GM12878 (cell line): ENCODE measurements around the gene RECQL5. TPM values are rescaled to one million over a fixed set of nuclear protein-coding genes. Genes with fewer than 3 reads are reported as not detected.

Experiments used
- BCL11A ChIP-seq: IDR thresholded peaks from 2 replicates; pipeline ENCODE4 v1.6.1; 2011; ENCODE audit warnings: low read depth, low read length
- CEBPB ChIP-seq, 2 experiments: fragments of 150-350 bp in 1 of 2; IDR thresholded peaks; 2 replicates each; pipeline ENCODE4 v1.6.1; 2012 to 2014; ENCODE audit warnings: low read depth in 2 of 2, low read length in 2 of 2, borderline replicate concordance in 1 of 2, inconsistent platforms in 1 of 2
- CREM ChIP-seq: IDR thresholded peaks from 2 replicates; pipeline ENCODE4 v1.6.1; 2014; ENCODE audit warnings: antibody characterized with exemption, low read depth
- EGR1 ChIP-seq, 2 experiments: IDR thresholded peaks; 1 replicate in 1 of 2; 2 replicates in 1 of 2; pipeline ENCODE4 v1.6.1; 2011 to 2012; ENCODE audit warnings: low read depth in 2 of 2, low read length in 2 of 2, borderline replicate concordance in 1 of 2, mild to moderate bottlenecking in 1 of 2, moderate library complexity in 1 of 2
- FOS ChIP-seq: IDR thresholded peaks from 3 replicates; pipeline ENCODE4 v1.6.1; 2011; ENCODE audit warnings: borderline replicate concordance; ENCODE audit not compliant: insufficient read length; ENCODE audit errors: extremely low read depth
- KDM1A ChIP-seq: fragments of 200-600 bp; sonication (generic); IDR thresholded peaks from 2 replicates; pipeline ENCODE4 v1.6.1; 2016; ENCODE audit warnings: borderline replicate concordance
- NBN ChIP-seq: fragments of 450-650 bp; IDR thresholded peaks from 2 replicates; pipeline ENCODE4 v1.6.1; 2016
- NFIC ChIP-seq: IDR thresholded peaks from 2 replicates; pipeline ENCODE4 v1.6.1; 2012; ENCODE audit warnings: low read depth, mild to moderate bottlenecking, inconsistent platforms, low read length, moderate library complexity
- PML ChIP-seq: IDR thresholded peaks from 2 replicates; pipeline ENCODE4 v1.6.1; 2012; ENCODE audit warnings: low read length, inconsistent platforms
- POLR2AphosphoS2 ChIP-seq: IDR thresholded peaks from 2 replicates; pipeline ENCODE4 v1.6.1; 2011; ENCODE audit warnings: low read depth, mild to moderate bottlenecking, low read length, improper control_type of control experiment, moderate library complexity
- POLR2AphosphoS5 ChIP-seq: IDR thresholded peaks from 2 replicates; pipeline ENCODE4 v1.6.1; 2011; ENCODE audit warnings: mild to moderate bottlenecking, low read length, inconsistent platforms
- RUNX3 ChIP-seq: IDR thresholded peaks from 2 replicates; pipeline ENCODE4 v1.6.1; 2012; ENCODE audit warnings: low read length, inconsistent platforms
- SREBF1 ChIP-seq: IDR thresholded peaks from 2 replicates; pipeline ENCODE4 v1.6.1; 2012; ENCODE audit warnings: mild to moderate bottlenecking, low read length
- STAT1 ChIP-seq: fragments of 450-650 bp; conservative IDR thresholded peaks from 2 replicates; pipeline ENCODE4 v1.6.1; 2014; ENCODE audit warnings: antibody characterized with exemption, mild to moderate bottlenecking
- TCF7 ChIP-seq: IDR thresholded peaks from 2 replicates; pipeline ENCODE4 v1.6.1; 2014; ENCODE audit warnings: antibody characterized with exemption, borderline replicate concordance
- ZSCAN29 ChIP-seq: fragments of 450-650 bp; IDR thresholded peaks from 2 replicates; pipeline ENCODE4 v1.6.1; 2017; ENCODE audit warnings: mild to moderate bottlenecking, moderate library complexity
- polyA plus RNA-seq, 11 experiments: library from polyadenylated mRNA; depleted of rRNA in 4 of 11; unstranded in 6 of 11; stranded (reverse) in 5 of 11; fragments of >200 nt; fragmentation: Nextera tagmentation in 4 of 11; fragmentation: Illumina TruSeq in 1 of 11; extraction: Ambion mirVana in 4 of 11; extraction: Trizol in 1 of 11; gene quantifications; 1 replicate in 1 of 11; 2 replicates in 10 of 11; pipeline versions ENCODE4 v1.2.1 to v1.2.3, GENCODE V29; 2011 to 2016; ENCODE audit warnings: inconsistent platforms in 2 of 11, missing spikeins in 2 of 11, low read depth in 1 of 11
- total RNA-seq, 4 experiments: library from RNA; depleted of rRNA in 3 of 4; stranded (reverse); fragments of >200 nt in 3 of 4; fragmentation: Illumina TruSeq in 1 of 4; extraction: Trizol in 1 of 4; gene quantifications; 2 replicates each; pipeline versions ENCODE4 v1.2.1 to v1.2.3, GENCODE V29; 2013 to 2021
- TF ChIP-seq, protein P1 (sequence below): IDR thresholded peaks from 2 replicates; pipeline ENCODE4 v1.6.1; 2012; ENCODE audit warnings: low read depth, low read length, improper control_type of control experiment
- TF ChIP-seq, protein P2 (sequence below): fragments of 450-650 bp; IDR thresholded peaks from 2 replicates; pipeline ENCODE4 v1.6.1; 2017; ENCODE audit warnings: antibody characterized with exemption, mild to moderate bottlenecking, moderate library complexity
- TF ChIP-seq, protein P3 (sequence below): IDR thresholded peaks from 2 replicates; pipeline ENCODE4 v1.6.1; 2012; ENCODE audit warnings: low read depth, low read length, improper control_type of control experiment
- TF ChIP-seq, protein P4 (sequence below): fragments of 450-650 bp; IDR thresholded peaks from 2 replicates; pipeline ENCODE4 v1.6.1; 2017; ENCODE audit warnings: mild to moderate bottlenecking, moderate library complexity
- TF ChIP-seq, protein P5 (sequence below): fragments of 450-650 bp; IDR thresholded peaks from 2 replicates; pipeline ENCODE4 v1.6.1; 2016; ENCODE audit warnings: mild to moderate bottlenecking

RECQL5 gene
- total and polyA plus RNA-seq, 10 of the 15 experiments (the other 5 are each of a cell fraction or from before 2014, with no cell fraction given): 3.6 to 30.6 (median 20.1) TPM

DNA sequence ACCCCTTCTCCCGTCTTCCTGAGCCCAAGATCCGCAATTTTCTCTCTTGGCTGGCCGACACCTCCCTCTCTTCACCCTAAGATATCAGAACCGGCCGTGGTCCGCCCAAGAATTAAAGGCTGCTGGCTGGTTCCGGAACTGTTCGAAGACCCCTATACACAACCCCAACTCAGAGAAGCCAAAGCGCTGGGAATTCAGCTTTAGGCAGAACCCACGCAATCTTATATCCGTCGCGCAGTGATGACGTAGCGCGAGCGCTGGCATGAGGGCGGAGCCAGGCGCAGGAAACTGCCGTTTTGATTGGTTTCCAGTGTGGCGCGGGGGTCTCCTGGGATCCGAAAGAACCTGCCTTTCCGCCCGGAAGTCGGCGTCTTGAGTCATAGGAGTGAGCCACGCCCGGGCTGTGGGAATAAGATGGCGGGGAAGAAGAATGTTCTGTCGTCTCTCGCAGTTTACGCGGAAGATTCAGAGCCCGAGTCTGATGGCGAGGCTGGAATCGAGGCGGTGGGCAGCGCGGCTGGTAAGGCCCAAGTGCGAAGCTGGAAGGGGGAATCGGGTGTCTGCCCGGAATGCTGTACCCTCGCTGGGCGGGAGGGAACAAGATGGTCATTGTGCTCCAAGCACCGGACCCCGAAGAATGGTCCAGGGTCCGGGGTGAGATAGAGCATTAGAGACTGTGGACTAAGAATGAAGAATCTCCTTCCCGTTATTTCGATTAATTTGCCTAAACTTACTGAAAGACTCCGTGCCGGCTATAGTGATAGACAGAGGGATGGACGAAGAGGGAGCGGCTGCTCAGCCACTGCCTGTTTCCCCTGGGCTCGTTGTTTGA, at the start of gene RECQL5, which contains the start of gene SAP30BP (continued):
- TF ChIP-seq POLR2AphosphoS5 (peak; percentile 83), NFIC (no peak), ZSCAN29 (no peak), PML (peak; percentile 69; the same call in 1 of the 2 replicates), POLR2AphosphoS2 (peak; percentile 74), SREBF1 (no peak), NBN (peak; percentile 97), TCF7 (no peak), RUNX3 (peak; percentile 83), KDM1A (no peak), EGR1 (IDR thresholded peaks at IDR 0.05; ENCODE audit: borderline replicate concordance in 1 of 2, low read depth in 2 of 2, low read length in 2 of 2) (peak in 1 of 2 experiments; percentile 72; a peak in 2 of 3 replicates), STAT1 (no peak), FOS (no peak), CREM (peak; percentile 99), CEBPB (IDR thresholded peaks at IDR 0.05; ENCODE audit: borderline replicate concordance in 1 of 2, low read depth in 2 of 2, low read length in 2 of 2) (no peak), BCL11A (no peak)
- TF ChIP-seq, protein P1, sequence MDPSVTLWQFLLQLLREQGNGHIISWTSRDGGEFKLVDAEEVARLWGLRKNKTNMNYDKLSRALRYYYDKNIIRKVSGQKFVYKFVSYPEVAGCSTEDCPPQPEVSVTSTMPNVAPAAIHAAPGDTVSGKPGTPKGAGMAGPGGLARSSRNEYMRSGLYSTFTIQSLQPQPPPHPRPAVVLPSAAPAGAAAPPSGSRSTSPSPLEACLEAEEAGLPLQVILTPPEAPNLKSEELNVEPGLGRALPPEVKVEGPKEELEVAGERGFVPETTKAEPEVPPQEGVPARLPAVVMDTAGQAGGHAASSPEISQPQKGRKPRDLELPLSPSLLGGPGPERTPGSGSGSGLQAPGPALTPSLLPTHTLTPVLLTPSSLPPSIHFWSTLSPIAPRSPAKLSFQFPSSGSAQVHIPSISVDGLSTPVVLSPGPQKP: peak; percentile 93
- TF ChIP-seq, protein P2, sequence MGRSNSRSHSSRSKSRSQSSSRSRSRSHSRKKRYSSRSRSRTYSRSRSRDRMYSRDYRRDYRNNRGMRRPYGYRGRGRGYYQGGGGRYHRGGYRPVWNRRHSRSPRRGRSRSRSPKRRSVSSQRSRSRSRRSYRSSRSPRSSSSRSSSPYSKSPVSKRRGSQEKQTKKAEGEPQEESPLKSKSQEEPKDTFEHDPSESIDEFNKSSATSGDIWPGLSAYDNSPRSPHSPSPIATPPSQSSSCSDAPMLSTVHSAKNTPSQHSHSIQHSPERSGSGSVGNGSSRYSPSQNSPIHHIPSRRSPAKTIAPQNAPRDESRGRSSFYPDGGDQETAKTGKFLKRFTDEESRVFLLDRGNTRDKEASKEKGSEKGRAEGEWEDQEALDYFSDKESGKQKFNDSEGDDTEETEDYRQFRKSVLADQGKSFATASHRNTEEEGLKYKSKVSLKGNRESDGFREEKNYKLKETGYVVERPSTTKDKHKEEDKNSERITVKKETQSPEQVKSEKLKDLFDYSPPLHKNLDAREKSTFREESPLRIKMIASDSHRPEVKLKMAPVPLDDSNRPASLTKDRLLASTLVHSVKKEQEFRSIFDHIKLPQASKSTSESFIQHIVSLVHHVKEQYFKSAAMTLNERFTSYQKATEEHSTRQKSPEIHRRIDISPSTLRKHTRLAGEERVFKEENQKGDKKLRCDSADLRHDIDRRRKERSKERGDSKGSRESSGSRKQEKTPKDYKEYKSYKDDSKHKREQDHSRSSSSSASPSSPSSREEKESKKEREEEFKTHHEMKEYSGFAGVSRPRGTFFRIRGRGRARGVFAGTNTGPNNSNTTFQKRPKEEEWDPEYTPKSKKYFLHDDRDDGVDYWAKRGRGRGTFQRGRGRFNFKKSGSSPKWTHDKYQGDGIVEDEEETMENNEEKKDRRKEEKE: no peak
- TF ChIP-seq, protein P3, sequence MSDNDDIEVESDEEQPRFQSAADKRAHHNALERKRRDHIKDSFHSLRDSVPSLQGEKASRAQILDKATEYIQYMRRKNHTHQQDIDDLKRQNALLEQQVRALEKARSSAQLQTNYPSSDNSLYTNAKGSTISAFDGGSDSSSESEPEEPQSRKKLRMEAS: no peak
- TF ChIP-seq, protein P4, sequence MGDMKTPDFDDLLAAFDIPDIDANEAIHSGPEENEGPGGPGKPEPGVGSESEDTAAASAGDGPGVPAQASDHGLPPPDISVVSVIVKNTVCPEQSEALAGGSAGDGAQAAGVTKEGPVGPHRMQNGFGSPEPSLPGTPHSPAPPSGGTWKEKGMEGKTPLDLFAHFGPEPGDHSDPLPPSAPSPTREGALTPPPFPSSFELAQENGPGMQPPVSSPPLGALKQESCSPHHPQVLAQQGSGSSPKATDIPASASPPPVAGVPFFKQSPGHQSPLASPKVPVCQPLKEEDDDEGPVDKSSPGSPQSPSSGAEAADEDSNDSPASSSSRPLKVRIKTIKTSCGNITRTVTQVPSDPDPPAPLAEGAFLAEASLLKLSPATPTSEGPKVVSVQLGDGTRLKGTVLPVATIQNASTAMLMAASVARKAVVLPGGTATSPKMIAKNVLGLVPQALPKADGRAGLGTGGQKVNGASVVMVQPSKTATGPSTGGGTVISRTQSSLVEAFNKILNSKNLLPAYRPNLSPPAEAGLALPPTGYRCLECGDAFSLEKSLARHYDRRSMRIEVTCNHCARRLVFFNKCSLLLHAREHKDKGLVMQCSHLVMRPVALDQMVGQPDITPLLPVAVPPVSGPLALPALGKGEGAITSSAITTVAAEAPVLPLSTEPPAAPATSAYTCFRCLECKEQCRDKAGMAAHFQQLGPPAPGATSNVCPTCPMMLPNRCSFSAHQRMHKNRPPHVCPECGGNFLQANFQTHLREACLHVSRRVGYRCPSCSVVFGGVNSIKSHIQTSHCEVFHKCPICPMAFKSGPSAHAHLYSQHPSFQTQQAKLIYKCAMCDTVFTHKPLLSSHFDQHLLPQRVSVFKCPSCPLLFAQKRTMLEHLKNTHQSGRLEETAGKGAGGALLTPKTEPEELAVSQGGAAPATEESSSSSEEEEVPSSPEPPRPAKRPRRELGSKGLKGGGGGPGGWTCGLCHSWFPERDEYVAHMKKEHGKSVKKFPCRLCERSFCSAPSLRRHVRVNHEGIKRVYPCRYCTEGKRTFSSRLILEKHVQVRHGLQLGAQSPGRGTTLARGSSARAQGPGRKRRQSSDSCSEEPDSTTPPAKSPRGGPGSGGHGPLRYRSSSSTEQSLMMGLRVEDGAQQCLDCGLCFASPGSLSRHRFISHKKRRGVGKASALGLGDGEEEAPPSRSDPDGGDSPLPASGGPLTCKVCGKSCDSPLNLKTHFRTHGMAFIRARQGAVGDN: no peak
- TF ChIP-seq, protein P5, sequence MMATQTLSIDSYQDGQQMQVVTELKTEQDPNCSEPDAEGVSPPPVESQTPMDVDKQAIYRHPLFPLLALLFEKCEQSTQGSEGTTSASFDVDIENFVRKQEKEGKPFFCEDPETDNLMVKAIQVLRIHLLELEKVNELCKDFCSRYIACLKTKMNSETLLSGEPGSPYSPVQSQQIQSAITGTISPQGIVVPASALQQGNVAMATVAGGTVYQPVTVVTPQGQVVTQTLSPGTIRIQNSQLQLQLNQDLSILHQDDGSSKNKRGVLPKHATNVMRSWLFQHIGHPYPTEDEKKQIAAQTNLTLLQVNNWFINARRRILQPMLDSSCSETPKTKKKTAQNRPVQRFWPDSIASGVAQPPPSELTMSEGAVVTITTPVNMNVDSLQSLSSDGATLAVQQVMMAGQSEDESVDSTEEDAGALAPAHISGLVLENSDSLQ: peak; percentile 42; the same call in 1 of the 2 replicates
